ENCODE measurements around the gene TMEM239. TPM values are rescaled to one million over a fixed set of nuclear protein-coding genes. Genes with fewer than 3 reads are reported as not detected.

The TMEM239 gene
- polyA plus RNA-seq, 2 of the 4 experiments (the other 2 are of a cell fraction): not detected

- no peak for TF ChIP-seq JUNB (IDR thresholded peaks at IDR 0.05)
- peak; percentile 76; the same call in 1 of the 2 replicates for TF ChIP-seq HDAC2 (IDR thresholded peaks at IDR 0.05)
- TF ChIP-seq SREBF2 (IDR thresholded peaks at IDR 0.05): no peak
- TF ChIP-seq HEYL (CRISPR knock-in tag; IDR thresholded peaks at IDR 0.05): no peak
- no peak for TF ChIP-seq HMGXB4 (CRISPR knock-in tag; IDR thresholded peaks at IDR 0.05; ENCODE audit: borderline replicate concordance)
- no peak for TF ChIP-seq RFX5 (IDR thresholded peaks at IDR 0.05)
- peak; percentile 78; the same call in 1 of the 2 replicates for TF ChIP-seq RNF2 (IDR thresholded peaks at IDR 0.05; ENCODE audit: borderline replicate concordance, low read depth)
- no peak for TF ChIP-seq ELK1 (IDR thresholded peaks at IDR 0.05; ENCODE audit: low read depth, low read length)
- TF ChIP-seq KDM5A (IDR thresholded peaks at IDR 0.05): no peak
- no peak for TF ChIP-seq GATA3 (IDR thresholded peaks at IDR 0.05; ENCODE audit: borderline replicate concordance)
- peak; percentile 84; the same call in 1 of the 2 replicates for TF ChIP-seq TFCP2L1 (CRISPR knock-in tag; IDR thresholded peaks at IDR 0.05)
- peak; percentile 97 for TF ChIP-seq MAX (IDR thresholded peaks at IDR 0.05)
- peak; percentile 62; the same call in 1 of the 2 replicates for TF ChIP-seq EHF (CRISPR knock-in tag; IDR thresholded peaks at IDR 0.05)
- TF ChIP-seq RARB (CRISPR knock-in tag; IDR thresholded peaks at IDR 0.05): no peak
- no peak for TF ChIP-seq EP300 (IDR thresholded peaks at IDR 0.05)
- TF ChIP-seq CHD4 (IDR thresholded peaks at IDR 0.05; ENCODE audit: borderline replicate concordance): no peak; the same call in 1 of the 2 replicates
- no peak for TF ChIP-seq CEBPB (IDR thresholded peaks at IDR 0.05)
- TF ChIP-seq CBX8 (IDR thresholded peaks at IDR 0.05): no peak
- no peak; the same call in none of the 2 replicates for TF ChIP-seq TP53 (CRISPR knock-in tag; IDR thresholded peaks at IDR 0.05)
- TF ChIP-seq ZSCAN20 (CRISPR knock-in tag; IDR thresholded peaks at IDR 0.05): no peak
- no peak for TF ChIP-seq CHD2 (IDR thresholded peaks at IDR 0.05; ENCODE audit: low read length, partially characterized antibody)
- TF ChIP-seq JUN (IDR thresholded peaks at IDR 0.05): peak; percentile 79 to 95; a peak in 4 of 5 replicates
- 0 out of 2 replicates have a peak, but pooled peaks have one; percentile 47 for TF ChIP-seq KDM1A (IDR thresholded peaks at IDR 0.05; ENCODE audit: low read depth)
- TF ChIP-seq CBX2 (IDR thresholded peaks at IDR 0.05; ENCODE audit: borderline replicate concordance, low read depth): no peak
- no peak for TF ChIP-seq ZFP36 (IDR thresholded peaks at IDR 0.05; ENCODE audit: borderline replicate concordance, partially characterized antibody)
- TF ChIP-seq NPAS2 (CRISPR knock-in tag; IDR thresholded peaks at IDR 0.05; ENCODE audit: borderline replicate concordance): no peak
- TF ChIP-seq ZNF302 (CRISPR knock-in tag; IDR thresholded peaks at IDR 0.05): no peak
- TF ChIP-seq FOSB (CRISPR knock-in tag; IDR thresholded peaks at IDR 0.05): no peak
Measured at GRCh38 chr20:2840138-2840966, 24.2 kb downstream of the TMEM239 start, which contains the start of the genes PCED1A and VPS16 (continued).

All from A549 (cell line).